Activated CD4-positive, alpha-beta T cell treated with anti-CD3 and anti-CD28 coated beads, Interleukin-2, amount 10 ng/mL, durations not matched to agents 24 days and 14 days (primary cell): ENCODE data around the gene PUS1. TPM values are rescaled to one million over a fixed set of nuclear protein-coding genes. Genes with fewer than 3 reads are reported as not detected.
"Not testable (repeated sequence)": the region's sequence is repeated elsewhere in the genome, so short reads cannot be mapped to it uniquely, and the experiment has no call there.

ENCODE experiments used
- DNase-seq: peaks from one replicate; pipeline ENCODE4 v3.0.0; 2022
- H3K27ac Mint-ChIP-seq: one replicate; pipeline ENCODE4 v1.8.0; 2022; ENCODE audit warnings: mild to moderate bottlenecking, mixed read lengths
- H3K27me3 Mint-ChIP-seq: one replicate; pipeline ENCODE4 v1.8.0; 2022; ENCODE audit warnings: mixed read lengths
- H3K36me3 Mint-ChIP-seq: one replicate; pipeline ENCODE4 v1.8.0; 2022; ENCODE audit warnings: low read depth, mild to moderate bottlenecking, mixed read lengths
- H3K4me1 Mint-ChIP-seq: one replicate; pipeline ENCODE4 v1.8.0; 2021; ENCODE audit warnings: mixed read lengths
- H3K4me3 Mint-ChIP-seq: one replicate; pipeline ENCODE4 v1.8.0; 2022; ENCODE audit warnings: mild to moderate bottlenecking, moderate library complexity, mixed read lengths
- H3K9me3 Mint-ChIP-seq: one replicate; pipeline ENCODE4 v1.8.0; 2021; ENCODE audit warnings: mixed read lengths
- intact Hi-C: fragments of 100-400 bp; cut with micrococcal nuclease; formaldehyde crosslinking; loops from one replicate; pipeline ENCODE4 v1.15.1; 2023
- total RNA-seq: library from RNA; stranded (reverse); gene quantifications from 2 replicates; pipeline ENCODE4 v1.2.3, GENCODE V29; 2022

PUS1 gene
- total RNA-seq, 1 donor from 2014 or later: 97.0 TPM

DNA sequence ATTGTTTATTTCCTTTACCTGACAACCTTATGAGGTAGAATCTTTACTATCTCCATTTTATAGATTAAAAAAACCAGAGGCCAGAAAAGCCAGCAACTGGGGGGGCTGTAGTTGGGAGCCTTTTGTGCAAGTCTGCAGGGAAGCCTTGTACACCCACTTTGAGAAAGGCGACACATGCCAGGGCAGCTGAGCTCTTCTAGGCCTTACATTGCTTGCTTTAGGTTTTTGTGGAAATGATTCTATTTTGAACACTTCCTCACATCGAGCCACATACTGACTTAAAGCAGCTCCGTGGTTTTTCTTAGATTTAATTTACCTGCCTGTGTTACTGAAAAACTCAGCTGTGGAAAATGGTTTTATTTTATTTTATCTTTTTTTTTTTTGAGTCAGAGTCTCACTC lies 55.3 kb downstream of the PUS1 start:
- no peak for DNase-seq

DNA sequence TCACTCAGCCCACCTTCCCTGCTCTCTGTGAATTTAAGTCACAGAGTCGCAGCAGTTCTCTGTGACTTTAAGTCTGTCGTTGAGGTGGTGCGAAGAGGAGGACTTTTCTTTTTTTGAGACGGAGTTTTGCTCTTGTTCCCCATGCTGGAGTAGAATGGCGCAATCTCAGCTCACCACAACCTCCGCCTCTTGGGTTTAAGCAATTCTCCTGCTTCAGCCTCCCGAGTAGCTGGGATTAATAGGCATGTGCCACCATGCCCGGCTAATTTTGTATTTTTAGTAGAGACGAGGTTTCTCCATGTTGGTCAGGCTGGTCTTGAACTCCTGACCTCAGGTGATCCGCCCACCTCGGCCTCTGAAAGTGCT lies 56.4 kb downstream of the PUS1 start:
- H3K4me1 Mint-ChIP-seq, intact Hi-C loops, H3K9me3 Mint-ChIP-seq, H3K27me3 Mint-ChIP-seq, H3K4me3 Mint-ChIP-seq, H3K27ac Mint-ChIP-seq, DNase-seq: not testable (repeated sequence)
- H3K36me3 Mint-ChIP-seq: peaks cover 41% of the 10 kb centered on the region

More for the DNA sequence above, 55.3 kb downstream of the PUS1 start:
- Mint-ChIP-seq H3K9me3 (no peaks in the 10 kb centered on the region), H3K36me3 (peaks cover 38% of the 10 kb centered on the region), H3K27ac (no peak overlapping the region), H3K4me1 (peaks cover 3% of the 10 kb centered on the region), H3K4me3 (no peak overlapping the region), H3K27me3 (no peaks in the 10 kb centered on the region)
- intact Hi-C loops: no loop called here

DNA sequence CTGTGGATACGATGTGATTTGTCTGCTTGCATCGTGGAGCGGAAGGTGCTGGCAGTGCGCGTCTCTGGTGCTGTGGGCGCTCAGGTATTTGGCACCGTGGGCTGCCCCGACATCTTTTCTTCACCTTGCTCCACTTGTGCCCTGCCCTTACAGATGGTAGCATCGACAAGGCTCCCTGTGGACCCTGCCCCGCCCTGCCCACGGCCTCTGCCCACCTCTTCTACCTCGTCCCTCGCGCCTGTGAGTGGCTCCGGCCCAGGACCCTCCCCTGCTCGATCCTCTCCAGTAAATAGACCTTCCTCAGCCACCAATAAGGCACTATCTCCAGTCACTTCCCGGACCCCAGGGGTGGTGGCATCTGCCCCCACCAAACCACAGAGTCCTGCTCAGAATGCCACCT lies 57.3 kb downstream of the PUS1 start:
- no peak overlapping the region for H3K27ac Mint-ChIP-seq
- H3K36me3 Mint-ChIP-seq: peaks cover 45% of the 10 kb centered on the region
- no peak for DNase-seq
- peaks cover 3% of the 10 kb centered on the region for H3K4me1 Mint-ChIP-seq
- no peak overlapping the region for H3K4me3 Mint-ChIP-seq
- intact Hi-C loops: no loop called here
- H3K9me3 Mint-ChIP-seq: no peaks in the 10 kb centered on the region
- no peaks in the 10 kb centered on the region for H3K27me3 Mint-ChIP-seq

DNA sequence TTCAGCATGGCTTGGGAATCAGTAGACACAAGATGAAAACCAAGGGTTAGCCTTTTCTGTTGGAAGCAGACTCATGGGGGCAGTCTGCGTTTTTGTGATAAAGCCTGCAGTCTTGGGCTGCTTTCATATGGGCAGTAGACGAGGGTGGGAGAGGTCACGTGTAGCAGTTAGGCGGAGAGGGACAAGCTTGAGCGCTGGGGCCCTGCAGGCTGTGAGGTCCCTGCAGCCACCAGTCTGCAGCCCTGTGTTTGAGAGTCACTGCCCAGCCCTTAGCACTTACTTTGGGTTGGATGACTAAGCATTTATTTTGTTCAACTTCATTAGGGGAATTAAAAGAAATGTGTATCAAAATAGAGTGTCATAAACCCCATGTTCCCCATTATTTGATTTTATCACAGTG lies 57.8 kb downstream of the PUS1 start:
- H3K27ac Mint-ChIP-seq: no peak overlapping the region
- intact Hi-C loops: no loop called here
- peaks cover 3% of the 10 kb centered on the region for H3K4me1 Mint-ChIP-seq
- no peaks in the 10 kb centered on the region for H3K27me3 Mint-ChIP-seq
- H3K36me3 Mint-ChIP-seq: peaks cover 44% of the 10 kb centered on the region
- H3K4me3 Mint-ChIP-seq: no peak overlapping the region
- DNase-seq: no peak
- H3K9me3 Mint-ChIP-seq: no peaks in the 10 kb centered on the region

DNA sequence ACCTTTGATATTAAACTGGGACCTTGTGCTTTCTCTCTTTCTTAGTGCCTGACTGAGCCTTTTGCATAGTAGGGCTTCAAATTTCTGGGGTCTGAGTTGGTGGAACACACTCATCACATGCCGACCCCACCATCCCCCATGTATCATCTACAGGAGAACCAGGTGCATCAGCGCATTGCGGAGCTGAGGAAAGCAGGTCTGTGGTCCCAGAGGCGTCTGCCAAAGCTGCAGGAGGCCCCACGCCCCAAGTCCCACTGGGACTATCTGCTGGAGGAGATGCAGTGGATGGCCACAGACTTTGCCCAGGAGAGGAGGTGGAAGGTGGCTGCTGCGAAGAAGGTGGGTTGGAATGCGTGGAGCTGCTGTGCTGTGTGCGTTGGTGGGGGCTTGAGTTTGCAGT lies 58.5 kb downstream of the PUS1 start:
- Mint-ChIP-seq H3K9me3 (no peaks in the 10 kb centered on the region), H3K36me3 (peaks cover 46% of the 10 kb centered on the region), H3K4me1 (peaks cover 3% of the 10 kb centered on the region), H3K4me3 (no peak overlapping the region), H3K27ac (no peak overlapping the region), H3K27me3 (no peaks in the 10 kb centered on the region)
- intact Hi-C loops: no loop called here
- DNase-seq: no peak

DNA sequence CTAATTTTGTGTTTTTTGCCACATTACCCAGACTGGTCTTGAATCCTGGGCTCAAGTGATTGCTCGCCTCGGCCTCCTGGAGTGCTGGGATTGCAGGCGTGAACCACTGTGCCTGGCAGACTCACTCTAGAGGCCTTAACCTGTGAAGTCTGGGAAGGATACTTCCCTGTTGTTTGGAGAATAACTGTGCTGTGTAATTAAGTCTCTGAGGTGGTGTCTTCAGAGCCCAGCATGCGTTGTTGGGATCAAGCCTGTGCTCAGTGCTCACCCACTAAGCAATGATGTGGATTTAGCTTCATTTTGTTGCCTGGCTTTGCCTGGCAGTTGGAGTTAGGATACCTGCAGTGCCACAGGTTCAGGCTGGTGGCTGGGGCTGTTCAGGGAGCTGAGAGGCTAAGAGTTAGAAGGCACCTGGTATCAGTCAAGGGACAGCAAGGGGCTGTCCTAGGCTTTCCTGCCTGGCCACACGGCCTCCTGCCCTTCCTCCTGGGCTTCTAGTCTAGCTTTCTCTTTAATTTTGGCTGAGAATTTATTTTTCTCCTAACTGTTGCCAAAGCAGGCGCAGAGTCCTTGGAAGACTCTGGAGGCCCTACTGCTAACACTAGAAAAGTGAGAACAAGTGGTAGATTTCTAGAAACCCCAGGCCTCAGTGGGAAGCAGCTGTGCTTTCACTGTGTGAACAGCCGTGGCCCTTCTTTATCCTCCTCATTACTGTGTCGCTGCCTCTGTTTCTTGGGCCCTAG lies 59.1 kb downstream of the PUS1 start:
- no peak for DNase-seq
- intact Hi-C loops: no loop called here
- H3K27ac Mint-ChIP-seq: no peak overlapping the region

DNA sequence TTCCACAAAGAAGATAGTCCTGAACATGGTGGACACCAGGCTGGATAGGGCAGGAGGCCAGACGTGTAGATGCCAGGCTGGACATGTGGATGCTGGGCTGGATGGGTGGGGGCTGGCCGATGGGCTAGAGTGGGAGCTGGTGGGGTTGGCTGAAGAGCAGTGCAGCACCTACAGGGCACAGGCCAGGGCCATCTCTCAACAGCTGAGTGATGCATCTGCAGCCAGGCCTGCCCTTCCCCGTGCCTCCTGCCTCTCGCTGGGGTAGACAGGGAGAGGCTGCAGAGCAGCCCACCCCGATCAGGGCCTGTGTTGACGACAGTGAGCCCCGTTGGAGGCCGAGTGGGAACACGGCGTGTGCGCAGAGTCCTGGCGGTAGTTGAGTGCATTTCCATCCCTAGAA lies 59.9 kb downstream of the PUS1 start:
- Mint-ChIP-seq H3K27ac (no peak overlapping the region), H3K36me3 (peaks cover 52% of the 10 kb centered on the region), H3K4me1 (peaks cover 3% of the 10 kb centered on the region), H3K27me3 (no peaks in the 10 kb centered on the region), H3K9me3 (no peaks in the 10 kb centered on the region), H3K4me3 (no peak overlapping the region)
- intact Hi-C loops: no loop called here
- DNase-seq: no peak

More for the DNA sequence above, 59.1 kb downstream of the PUS1 start:
- Mint-ChIP-seq H3K4me3 (no peak overlapping the region), H3K36me3 (peaks cover 49% of the 10 kb centered on the region), H3K4me1 (peaks cover 3% of the 10 kb centered on the region), H3K27me3 (no peaks in the 10 kb centered on the region), H3K9me3 (no peaks in the 10 kb centered on the region)

DNA sequence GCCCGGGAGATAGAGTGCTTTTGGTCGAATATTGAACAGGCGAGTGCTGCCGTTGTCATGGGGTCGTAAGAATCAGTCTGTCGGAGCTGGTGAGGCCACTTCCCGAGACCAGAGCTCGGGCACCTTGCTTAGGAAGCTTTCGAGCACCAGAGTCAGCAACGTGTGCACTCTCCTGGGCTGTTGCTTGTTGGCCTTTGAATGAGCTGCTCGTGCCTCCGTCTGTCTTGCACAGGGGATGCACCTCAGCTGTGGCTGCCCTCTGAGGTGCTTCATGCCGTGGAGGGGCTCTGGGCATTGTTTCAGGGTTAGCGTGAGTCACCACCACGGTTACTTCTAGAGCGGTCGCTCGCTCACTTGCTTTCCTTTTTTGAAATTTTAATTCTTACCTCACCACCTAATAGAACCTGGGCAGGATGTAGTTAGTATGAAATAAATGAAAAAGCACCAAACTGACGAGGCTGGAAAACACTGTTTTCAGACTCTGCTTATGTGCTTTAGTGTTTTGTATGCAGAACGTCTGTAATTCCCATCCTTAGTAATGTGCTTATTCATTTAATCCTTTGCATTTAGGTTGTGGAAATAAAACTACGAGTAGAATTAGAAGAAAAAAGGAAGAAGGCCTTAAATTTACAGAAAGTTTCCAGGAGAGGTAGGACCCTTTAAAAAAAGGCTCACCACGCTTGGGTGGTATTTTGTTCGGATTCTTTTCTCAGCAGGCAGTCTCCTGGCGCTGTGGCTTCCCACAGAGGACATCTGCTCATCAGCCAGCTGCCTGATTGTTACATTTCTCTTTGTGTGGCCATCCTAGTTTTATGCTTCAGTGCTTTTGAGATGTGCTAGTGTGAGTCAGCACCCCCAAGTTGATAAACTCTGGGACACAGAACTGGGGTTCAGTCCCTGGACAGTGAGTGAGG lies 61.2 kb downstream of the PUS1 start:
- DNase-seq: no peak
- H3K27me3 Mint-ChIP-seq: no peaks in the 10 kb centered on the region

DNA sequence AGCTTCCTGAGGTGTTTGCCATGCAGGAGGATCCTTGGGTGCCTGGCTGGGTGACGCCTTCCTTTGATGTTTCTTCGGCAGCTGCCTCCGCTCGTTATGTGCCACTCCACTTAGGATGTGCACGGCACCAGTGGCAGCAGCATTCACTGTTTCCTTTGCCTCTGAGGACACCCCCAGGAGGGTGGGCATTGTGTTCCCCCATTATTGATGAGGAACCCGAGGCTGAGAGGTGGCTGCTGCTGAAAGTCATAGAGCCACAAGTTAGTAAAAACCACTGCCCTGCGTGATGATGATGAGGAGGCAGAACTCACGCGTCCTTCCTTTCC lies 61.9 kb downstream of the PUS1 start:
- no peaks in the 10 kb centered on the region for H3K9me3 Mint-ChIP-seq
- no peaks in the 10 kb centered on the region for H3K27me3 Mint-ChIP-seq
- no peak overlapping the region for H3K27ac Mint-ChIP-seq
- peaks cover 3% of the 10 kb centered on the region for H3K4me1 Mint-ChIP-seq
- intact Hi-C loops: no loop called here
- peaks cover 61% of the 10 kb centered on the region for H3K36me3 Mint-ChIP-seq
- H3K4me3 Mint-ChIP-seq: no peak overlapping the region
- DNase-seq: no peak

More for the DNA sequence above, 61.2 kb downstream of the PUS1 start:
- intact Hi-C loops: no loop called here
- H3K9me3 Mint-ChIP-seq: no peaks in the 10 kb centered on the region
- no peak overlapping the region for H3K27ac Mint-ChIP-seq
- peaks cover 3% of the 10 kb centered on the region for H3K4me1 Mint-ChIP-seq
- H3K36me3 Mint-ChIP-seq: peaks cover 61% of the 10 kb centered on the region
- no peak overlapping the region for H3K4me3 Mint-ChIP-seq

DNA sequence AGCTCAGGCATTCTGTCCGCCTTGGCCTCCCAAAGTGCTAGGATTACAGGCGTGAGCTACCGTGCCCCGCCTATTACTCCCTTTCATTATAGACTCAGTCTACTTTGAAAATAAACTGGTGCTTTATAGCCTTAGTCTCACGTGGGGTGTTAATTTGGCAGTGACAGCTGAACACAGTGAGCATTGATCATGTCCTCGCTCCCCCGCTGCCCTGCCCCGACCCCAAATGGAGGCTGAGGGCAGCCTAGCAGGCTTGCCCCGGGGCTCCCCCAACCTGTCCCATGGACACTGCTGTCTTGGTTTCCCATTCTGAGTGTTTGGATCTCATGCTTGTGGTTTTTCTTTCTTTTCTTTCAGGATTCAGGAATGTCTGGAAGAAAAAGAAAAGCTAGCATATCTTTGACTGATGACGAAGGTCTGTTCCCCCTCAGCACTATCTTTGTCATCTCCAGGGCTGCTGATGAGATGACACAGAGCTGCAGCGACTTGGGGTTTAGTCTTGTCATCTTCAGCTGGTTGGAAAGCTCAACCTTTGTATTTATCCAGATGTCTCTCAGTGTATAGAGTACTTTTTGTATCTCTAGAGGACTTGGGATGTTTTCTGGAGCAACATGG lies 62.8 kb downstream of the PUS1 start:
- Mint-ChIP-seq H3K27me3 (no peaks in the 10 kb centered on the region), H3K9me3 (no peaks in the 10 kb centered on the region), H3K4me3 (no peak overlapping the region), H3K36me3 (peaks cover 58% of the 10 kb centered on the region), H3K27ac (no peak overlapping the region), H3K4me1 (peaks cover 3% of the 10 kb centered on the region)
- intact Hi-C loops: no loop called here
- DNase-seq: no peak

DNA sequence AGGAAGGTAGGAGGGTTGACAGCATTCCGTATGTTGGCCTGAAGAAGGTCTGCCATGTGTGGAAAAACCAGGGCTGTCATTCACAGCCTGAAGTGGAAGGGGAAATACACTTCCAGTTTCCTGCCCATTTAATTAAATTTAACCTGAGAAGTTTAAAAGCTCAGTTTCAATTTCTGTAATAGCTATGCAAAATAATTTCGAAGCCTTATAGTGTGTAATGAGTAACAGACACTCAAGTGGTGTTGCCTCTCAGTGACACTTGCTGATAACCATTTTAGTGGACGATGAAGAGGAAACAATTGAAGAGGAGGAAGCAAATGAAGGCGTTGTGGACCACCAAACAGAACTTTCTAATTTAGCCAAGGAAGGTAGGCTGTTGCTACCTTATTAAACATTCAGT lies 65.5 kb downstream of the PUS1 start:
- DNase-seq: no peak
- no peaks in the 10 kb centered on the region for H3K9me3 Mint-ChIP-seq
- no peaks in the 10 kb centered on the region for H3K27me3 Mint-ChIP-seq
- H3K4me1 Mint-ChIP-seq: no peaks in the 10 kb centered on the region
- H3K36me3 Mint-ChIP-seq: peaks cover 43% of the 10 kb centered on the region
- H3K4me3 Mint-ChIP-seq: no peak overlapping the region
- H3K27ac Mint-ChIP-seq: no peak overlapping the region
- intact Hi-C loops: no loop called here

Other genes starting within 250 kb of the PUS1 start
- gene SFSWAP, start 218.2 kb upstream of the PUS1 start, total RNA-seq: 69.0 and 74.4 TPM in 2 replicates
- gene MMP17, start 100.9 kb upstream of the PUS1 start, total RNA-seq: 0.52 and 0.89 TPM in 2 replicates
- gene ULK1, start 34.7 kb upstream of the PUS1 start, total RNA-seq: 25.3 and 25.7 TPM in 2 replicates
- 66.2 and 66.5 TPM in 2 replicates for gene EP400, start 20.7 kb downstream of the PUS1 start, total RNA-seq
- 51.7 and 55.5 TPM in 2 replicates for gene DDX51, start 215.0 kb downstream of the PUS1 start, total RNA-seq
- 49.6 and 53.3 TPM in 2 replicates for gene NOC4L, start 215.2 kb downstream of the PUS1 start, total RNA-seq